ENCODE results near the gene DNAJC5.

DNA sequence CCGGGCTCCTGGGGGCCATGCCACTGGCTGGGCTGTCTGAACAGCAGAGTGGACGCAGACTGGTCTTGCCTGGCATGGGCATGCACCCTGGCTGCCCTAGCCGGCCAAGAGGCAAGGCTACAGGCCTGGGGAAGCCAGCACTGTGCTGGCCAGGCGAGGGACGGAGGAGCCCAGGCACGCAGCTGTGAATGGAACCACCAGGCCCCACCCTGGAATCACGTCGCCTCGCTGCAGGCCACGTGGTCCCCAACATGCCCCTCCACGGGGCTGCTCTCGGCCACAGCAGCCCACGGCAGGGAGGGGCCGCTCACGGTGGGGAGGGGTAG lies 57.2 kb downstream of the DNAJC5 start:
- TF ChIP-seq, protein P1, sequence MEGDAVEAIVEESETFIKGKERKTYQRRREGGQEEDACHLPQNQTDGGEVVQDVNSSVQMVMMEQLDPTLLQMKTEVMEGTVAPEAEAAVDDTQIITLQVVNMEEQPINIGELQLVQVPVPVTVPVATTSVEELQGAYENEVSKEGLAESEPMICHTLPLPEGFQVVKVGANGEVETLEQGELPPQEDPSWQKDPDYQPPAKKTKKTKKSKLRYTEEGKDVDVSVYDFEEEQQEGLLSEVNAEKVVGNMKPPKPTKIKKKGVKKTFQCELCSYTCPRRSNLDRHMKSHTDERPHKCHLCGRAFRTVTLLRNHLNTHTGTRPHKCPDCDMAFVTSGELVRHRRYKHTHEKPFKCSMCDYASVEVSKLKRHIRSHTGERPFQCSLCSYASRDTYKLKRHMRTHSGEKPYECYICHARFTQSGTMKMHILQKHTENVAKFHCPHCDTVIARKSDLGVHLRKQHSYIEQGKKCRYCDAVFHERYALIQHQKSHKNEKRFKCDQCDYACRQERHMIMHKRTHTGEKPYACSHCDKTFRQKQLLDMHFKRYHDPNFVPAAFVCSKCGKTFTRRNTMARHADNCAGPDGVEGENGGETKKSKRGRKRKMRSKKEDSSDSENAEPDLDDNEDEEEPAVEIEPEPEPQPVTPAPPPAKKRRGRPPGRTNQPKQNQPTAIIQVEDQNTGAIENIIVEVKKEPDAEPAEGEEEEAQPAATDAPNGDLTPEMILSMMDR (conservative IDR thresholded peaks at IDR 0.05; ENCODE audit: low read length) = no peak
- TF ChIP-seq EZH2phosphoT487 (IDR thresholded peaks at IDR 0.05; ENCODE audit: borderline replicate concordance, low read depth, low read length) = no peak

Measured in OCI-LY7 (cell line).